Calu3 (cell line): Measurements from ENCODE around the gene PDCD2L. TPM values are rescaled to one million over a fixed set of nuclear protein-coding genes. Genes with fewer than 3 reads are reported as not detected.

Source experiments
- BruUV-seq: library from RNA; stranded (reverse); fragments of 400-500 nt; replicated peaks from 2 replicates; lab custom pipeline; 2021; lab: Mats Ljungman, UMichigan
- CTCF ChIA-PET: fragments of 300-600 bp; sonication (Branson Sonifier 250); formaldehyde crosslinking; loops from one replicate; lab custom pipeline; 2022; ENCODE audit warnings: antibody characterized with exemption; lab: Charles Lee
- DNase-seq: peaks from one replicate; pipeline ENCODE4 v3.0.0; 2022
- H3K27ac Mint-ChIP-seq: one replicate; pipeline ENCODE4 v1.8.0; 2022; ENCODE audit warnings: mixed read lengths; ENCODE audit not compliant: unreplicated experiment
- H3K27me3 Mint-ChIP-seq: one replicate; pipeline ENCODE4 v1.8.0; 2022; ENCODE audit warnings: mixed read lengths; ENCODE audit not compliant: unreplicated experiment
- H3K36me3 Mint-ChIP-seq: one replicate; pipeline ENCODE4 v1.8.0; 2022; ENCODE audit warnings: mild to moderate bottlenecking, moderate library complexity, mixed read lengths; ENCODE audit not compliant: insufficient read depth, unreplicated experiment
- H3K4me1 Mint-ChIP-seq: one replicate; pipeline ENCODE4 v1.8.0; 2022; ENCODE audit warnings: mild to moderate bottlenecking, low read depth, mixed read lengths; ENCODE audit not compliant: unreplicated experiment
- H3K4me3 Mint-ChIP-seq: one replicate; pipeline ENCODE4 v1.8.0; 2022; ENCODE audit warnings: mild to moderate bottlenecking, low read depth, moderate library complexity, mixed read lengths; ENCODE audit not compliant: unreplicated experiment
- H3K9me3 Mint-ChIP-seq: one replicate; pipeline ENCODE4 v1.8.0; 2022; ENCODE audit warnings: low read depth, mixed read lengths; ENCODE audit not compliant: unreplicated experiment
- CTCF ChIP-seq: fragments of 200-600 bp; IDR thresholded peaks from one replicate; pipeline ENCODE4 v1.8.0; 2022; ENCODE audit warnings: antibody characterized with exemption; ENCODE audit not compliant: unreplicated experiment
- intact Hi-C: fragments of 100-400 bp; cut with micrococcal nuclease; formaldehyde crosslinking; loops from one replicate; pipeline ENCODE4 v1.10.0; 2022; ENCODE audit not compliant: unreplicated experiment
- total RNA-seq: library from RNA; stranded (reverse); gene quantifications from 2 replicates; pipeline ENCODE4 v1.2.3, GENCODE V29; 2022

The PDCD2L gene
- total RNA-seq, 1 experiment from 2014 or later = 29.3 TPM

- Mint-ChIP-seq H3K9me3 (no peaks in the 10 kb centered on the region), H3K36me3 (peaks cover 61% of the 10 kb centered on the region), H3K27ac (peak within 1 kb of the TSS; percentile 45), H3K4me1 (peaks cover 29% of the 10 kb centered on the region), H3K27me3 (no peaks in the 10 kb centered on the region), H3K4me3 (peak within 1 kb of the TSS; percentile 91)
- DNase-seq = peak; percentile 70
- no TSS peak for BruUV-seq
- intact Hi-C loops = loop anchor here (2.0 kb wide), 1 partner anchor 66 kb away; no protein-coding TSS in a partner anchor
- CTCF ChIA-PET = interaction anchor here (0.9 kb wide), 1 partner anchor 65 kb away, joined by 3 read pairs; no protein-coding TSS in a partner anchor
- no peak for TF ChIP-seq CTCF
Measured at GRCh38 chr19:34364830-34365462, 39.3 kb upstream of the PDCD2L start, which contains the start of gene GPI. TSS of gene GPI (plus strand) at chr19:34365196. CDS start at chr19:34365267, 71 bp downstream.

- peak overlapping the region; percentile 91 for H3K4me3 Mint-ChIP-seq
- no peak for TF ChIP-seq CTCF
- CTCF ChIA-PET = interaction anchor here (0.9 kb wide), 1 partner anchor 64 kb away, joined by 3 read pairs; no protein-coding TSS in a partner anchor
Measured at GRCh38 chr19:34365463-34366401, 38.5 kb upstream of the PDCD2L start.

GRCh38 chr19:34366738-34367623, 37.2 kb upstream of the PDCD2L start:
- DNase-seq = no peak
- Mint-ChIP-seq H3K27ac (peak overlapping the region; percentile 23), H3K9me3 (no peaks in the 10 kb centered on the region), H3K36me3 (peaks cover 67% of the 10 kb centered on the region), H3K4me3 (peak overlapping the region; percentile 91), H3K4me1 (peaks cover 24% of the 10 kb centered on the region), H3K27me3 (no peaks in the 10 kb centered on the region)
- intact Hi-C loops = no loop called here
- BruUV-seq = TSS peak; percentile 11
- no peak for TF ChIP-seq CTCF
- CTCF ChIA-PET = no interaction called here

More at GRCh38 chr19:34365463-34366401, 38.5 kb upstream of the PDCD2L start:
- Mint-ChIP-seq H3K27ac (peak overlapping the region; percentile 19), H3K9me3 (no peaks in the 10 kb centered on the region), H3K4me1 (peaks cover 24% of the 10 kb centered on the region), H3K36me3 (peaks cover 63% of the 10 kb centered on the region), H3K27me3 (no peaks in the 10 kb centered on the region)
- intact Hi-C loops = loop anchor here (2.0 kb wide), 1 partner anchor 65 kb away; no protein-coding TSS in a partner anchor
- DNase-seq = peak; percentile 39
- no TSS peak for BruUV-seq

- peak overlapping the region; percentile 23 for H3K27ac Mint-ChIP-seq
- H3K4me1 Mint-ChIP-seq = peaks cover 24% of the 10 kb centered on the region
- no peak overlapping the region for H3K4me3 Mint-ChIP-seq
- H3K9me3 Mint-ChIP-seq = no peaks in the 10 kb centered on the region
- TF ChIP-seq CTCF = no peak
- CTCF ChIA-PET = no interaction called here
- intact Hi-C loops = no loop called here
- H3K27me3 Mint-ChIP-seq = no peaks in the 10 kb centered on the region
- BruUV-seq = no TSS peak
- peaks cover 67% of the 10 kb centered on the region for H3K36me3 Mint-ChIP-seq
- DNase-seq = no peak
Measured at GRCh38 chr19:34367624-34367957, 36.6 kb upstream of the PDCD2L start.
